ENCODE measurements around the gene ACADS.
"Not testable (repeated sequence)": the region's sequence is repeated elsewhere in the genome, so short reads cannot be mapped to it uniquely, and the experiment has no call there.

The ACADS gene

GRCh38 chr12:120726961-120727360 is 1.3 kb downstream of the ACADS start:
- no peak for DNase-seq (ENCODE audit: low read depth in 2 of 2)

GRCh38 chr12:120732198-120732597 is 6.6 kb downstream of the ACADS start:
- not testable (repeated sequence) for DNase-seq (ENCODE audit: low read depth in 2 of 2)

- no peak for DNase-seq (ENCODE audit: low read depth in 2 of 2)
Observed at GRCh38 chr12:120733574-120733973, 7.9 kb downstream of the ACADS start.

- DNase-seq (ENCODE audit: low read depth in 2 of 2), result no peak
Observed at GRCh38 chr12:120734210-120734609, 8.6 kb downstream of the ACADS start.

- no peak for DNase-seq (ENCODE audit: low read depth in 2 of 2)
Observed at GRCh38 chr12:120735181-120735580, 9.6 kb downstream of the ACADS start.

- DNase-seq (ENCODE audit: low read depth in 2 of 2), result no peak
Observed at GRCh38 chr12:120736404-120737331, 11.0 kb downstream of the ACADS start.

- DNase-seq (ENCODE audit: low read depth in 2 of 2), result no peak
Observed at GRCh38 chr12:120737557-120738251, 12.1 kb downstream of the ACADS start.

GRCh38 chr12:120738252-120739030 is 12.8 kb downstream of the ACADS start:
- DNase-seq (ENCODE audit: low read depth in 2 of 2), result no peak

- DNase-seq (ENCODE audit: low read depth in 2 of 2), result no peak
Observed at GRCh38 chr12:120739031-120739762, 13.6 kb downstream of the ACADS start.

GRCh38 chr12:120739821-120740613 is 14.4 kb downstream of the ACADS start:
- no peak for DNase-seq (ENCODE audit: low read depth in 2 of 2)

GRCh38 chr12:120740871-120741270 is 15.2 kb downstream of the ACADS start:
- no peak for DNase-seq (ENCODE audit: low read depth in 2 of 2)

GRCh38 chr12:120741476-120742421 is 16.1 kb downstream of the ACADS start:
- no peak for DNase-seq (ENCODE audit: low read depth in 2 of 2)

GRCh38 chr12:120744922-120745493 is 19.4 kb downstream of the ACADS start:
- no peak for DNase-seq (ENCODE audit: low read depth in 2 of 2)

GRCh38 chr12:120748242-120748641 is 22.6 kb downstream of the ACADS start:
- no peak for DNase-seq (ENCODE audit: low read depth in 2 of 2)

- no peak for DNase-seq (ENCODE audit: low read depth in 2 of 2)
Observed at GRCh38 chr12:120749256-120749655, 23.6 kb downstream of the ACADS start.

GRCh38 chr12:120750806-120751205 is 25.2 kb downstream of the ACADS start:
- no peak for DNase-seq (ENCODE audit: low read depth in 2 of 2)

- DNase-seq (ENCODE audit: low read depth in 2 of 2), result no peak
Observed at GRCh38 chr12:120751389-120751788, 25.8 kb downstream of the ACADS start.

- no peak for DNase-seq (ENCODE audit: low read depth in 2 of 2)
Observed at GRCh38 chr12:120754792-120755191, 29.2 kb downstream of the ACADS start.

- no peak for DNase-seq (ENCODE audit: low read depth in 2 of 2)
Observed at GRCh38 chr12:120755269-120755668, 29.6 kb downstream of the ACADS start.
